Natural killer cell (primary cell): ENCODE measurements around the gene CACNA2D3. TPM values are rescaled to one million over a fixed set of nuclear protein-coding genes. Genes with fewer than 3 reads are reported as not detected.

Experiments used
- ATAC-seq, 3 donors: fragments of 150-1000 bp in 2 of 3; fragments of 200-7000 bp in 1 of 3; cut with Tn5 transposase; 1 replicate in 1 of 3; 2 replicates in 2 of 3; pipeline ENCODE4 v1.10.0; 2021; ENCODE audit warnings: mild to moderate bottlenecking in 2 of 3, moderate library complexity in 2 of 3
- DNase-seq, 2 donors: peaks; one replicate each; pipeline versions ENCODE4 v3.0.0 to v3.0.0-alpha.2; 2013 to 2021; ENCODE audit warnings: mixed read lengths in 1 of 2
- H3K27ac ChIP-seq: one replicate; pipeline ENCODE4 v1.5.1; 2013; ENCODE audit warnings: mild to moderate bottlenecking, low read length
- H3K27me3 ChIP-seq: one replicate; pipeline ENCODE4 v1.6.1; 2013; ENCODE audit warnings: low read length; ENCODE audit not compliant: control insufficient read depth, insufficient read depth
- H3K36me3 ChIP-seq: one replicate; pipeline ENCODE4 v1.6.1; 2013; ENCODE audit warnings: low read length; ENCODE audit not compliant: control insufficient read depth, insufficient read depth
- H3K4me1 ChIP-seq: one replicate; pipeline ENCODE4 v1.6.1; 2013; ENCODE audit warnings: low read length; ENCODE audit not compliant: control insufficient read depth, insufficient read depth
- H3K4me3 ChIP-seq: one replicate; pipeline ENCODE4 v1.5.1; 2013; ENCODE audit warnings: low read length
- H3K9me3 ChIP-seq: one replicate; pipeline ENCODE4 v1.6.1; 2013; ENCODE audit warnings: low read length; ENCODE audit not compliant: control insufficient read depth, insufficient read depth
- H3K27ac Mint-ChIP-seq, 2 donors: one replicate each; pipeline ENCODE4 v1.8.0; 2022; ENCODE audit warnings: mild to moderate bottlenecking in 2 of 2, mixed read lengths in 2 of 2, moderate library complexity in 1 of 2
- H3K27me3 Mint-ChIP-seq, 2 donors: one replicate each; pipeline ENCODE4 v1.8.0; 2022; ENCODE audit warnings: low read depth in 2 of 2, mixed read lengths in 2 of 2
- H3K36me3 Mint-ChIP-seq: one replicate; pipeline ENCODE4 v1.8.0; 2022; ENCODE audit warnings: mixed read lengths
- H3K4me1 Mint-ChIP-seq, 2 donors: one replicate each; pipeline ENCODE4 v1.8.0; 2022; ENCODE audit warnings: mixed read lengths in 2 of 2
- H3K4me3 Mint-ChIP-seq: one replicate; pipeline ENCODE4 v1.8.0; 2022; ENCODE audit warnings: mild to moderate bottlenecking, moderate library complexity, mixed read lengths
- H3K9me3 Mint-ChIP-seq, 2 donors: one replicate each; pipeline ENCODE4 v1.8.0; 2022; ENCODE audit warnings: mixed read lengths in 2 of 2
- CTCF ChIP-seq: fragments of 200-600 bp; IDR thresholded peaks from one replicate; pipeline ENCODE4 v1.8.0; 2022; ENCODE audit warnings: antibody characterized with exemption
- WGBS: methylation state at CpG from one replicate; pipeline ENCODE4 v1.1.7; 2013; ENCODE audit warnings: missing lambda C conversion rate; ENCODE audit not compliant: insufficient coverage; 5-methylcytosine and 5-hydroxymethylcytosine counted together
- intact Hi-C: fragments of 100-400 bp; cut with micrococcal nuclease; formaldehyde crosslinking; loops from one replicate; pipeline ENCODE4 v1.14.2; 2022
- total RNA-seq, 4 donors: library from RNA; stranded (reverse); fragments of 120-200 nt in 1 of 4; gene quantifications; one replicate each; pipeline versions ENCODE4 v1.2.3 to v1.2.4, GENCODE V29; 2013 to 2022

Gene CACNA2D3
- total RNA-seq, 3 donors from 2014 or later (not counting 1 experiment from before 2014, with no cell fraction given): 0.49 TPM; not detected in 2

GRCh38 chr3:54982807-54983206 is 860.5 kb downstream of the CACNA2D3 start:
- WGBS: 91% methylated on average over 4 of the region's 4 CpGs
- no peaks in the 10 kb centered on the region for H3K27me3 ChIP-seq
- no peak overlapping the region for H3K4me3 ChIP-seq
- no peaks in the 10 kb centered on the region for H3K4me1 ChIP-seq
- no peaks in the 10 kb centered on the region for H3K36me3 Mint-ChIP-seq
- no peaks in the 10 kb centered on the region for H3K9me3 ChIP-seq
- no peak for TF ChIP-seq CTCF
- ATAC-seq (no peak), DNase-seq (no peak)
- no peaks in the 10 kb centered on the region for H3K27me3 Mint-ChIP-seq
- H3K4me3 Mint-ChIP-seq: no peak overlapping the region
- intact Hi-C loops: no loop called here
- peaks cover 5 to 10% of the 10 kb centered on the region in 2 donors for H3K9me3 Mint-ChIP-seq
- no peaks in the 10 kb centered on the region for H3K4me1 Mint-ChIP-seq
- no peak overlapping the region for H3K27ac Mint-ChIP-seq
- H3K27ac ChIP-seq: no peak overlapping the region
- no peaks in the 10 kb centered on the region for H3K36me3 ChIP-seq

GRCh38 chr3:54983266-54984099 is 861.1 kb downstream of the CACNA2D3 start:
- H3K27me3 Mint-ChIP-seq: no peaks in the 10 kb centered on the region
- H3K4me1 ChIP-seq: no peaks in the 10 kb centered on the region
- no peaks in the 10 kb centered on the region for H3K27me3 ChIP-seq
- TF ChIP-seq CTCF: no peak
- no peak overlapping the region for H3K4me3 Mint-ChIP-seq
- 75% methylated on average over 3 of the region's 5 CpGs for WGBS
- no peak overlapping the region for H3K4me3 ChIP-seq
- no peaks in the 10 kb centered on the region for H3K36me3 Mint-ChIP-seq
- ATAC-seq (no peak), DNase-seq (no peak)
- intact Hi-C loops: no loop called here
- H3K27ac ChIP-seq: no peak overlapping the region
- no peaks in the 10 kb centered on the region for H3K9me3 ChIP-seq
- H3K27ac Mint-ChIP-seq: no peak overlapping the region
- no peaks in the 10 kb centered on the region for H3K36me3 ChIP-seq
- no peaks in the 10 kb centered on the region for H3K4me1 Mint-ChIP-seq
- H3K9me3 Mint-ChIP-seq: peaks cover 5 to 11% of the 10 kb centered on the region in 2 donors

DNA sequence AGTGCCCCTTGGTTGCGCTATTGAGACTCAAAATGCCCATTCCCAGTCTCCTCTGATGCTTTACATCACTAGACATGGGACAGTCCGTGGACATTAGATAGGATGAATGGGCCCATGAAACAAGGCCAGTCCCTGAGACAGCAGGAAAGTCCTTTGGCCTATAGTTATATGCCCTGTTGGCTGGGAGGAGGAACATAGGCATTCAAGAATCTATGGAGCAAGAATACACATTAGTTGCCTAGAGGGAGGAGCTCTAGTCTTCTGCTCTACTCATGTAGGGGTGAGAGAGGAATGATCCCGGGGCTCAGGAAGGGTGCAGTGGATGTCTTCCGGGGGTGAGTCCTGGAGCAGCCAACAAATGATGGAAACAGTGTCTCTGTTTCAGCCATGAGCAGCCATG is 863.5 kb downstream of the CACNA2D3 start:
- intact Hi-C loops: no loop called here
- H3K36me3 Mint-ChIP-seq: no peaks in the 10 kb centered on the region
- Histone ChIP-seq H3K27me3 (no peaks in the 10 kb centered on the region), H3K36me3 (no peaks in the 10 kb centered on the region), H3K4me3 (no peak overlapping the region), H3K27ac (no peak overlapping the region), H3K9me3 (no peaks in the 10 kb centered on the region), H3K4me1 (no peaks in the 10 kb centered on the region)
- no peak for TF ChIP-seq CTCF
- H3K4me3 Mint-ChIP-seq: no peak overlapping the region
- no peaks in the 10 kb centered on the region for H3K4me1 Mint-ChIP-seq
- 70% methylated on average over 3 of the region's 4 CpGs for WGBS
- H3K9me3 Mint-ChIP-seq: peaks cover 8 to 11% of the 10 kb centered on the region in 2 donors
- no peak for ATAC-seq
- DNase-seq: no peak
- no peaks in the 10 kb centered on the region for H3K27me3 Mint-ChIP-seq
- no peak overlapping the region for H3K27ac Mint-ChIP-seq

DNA sequence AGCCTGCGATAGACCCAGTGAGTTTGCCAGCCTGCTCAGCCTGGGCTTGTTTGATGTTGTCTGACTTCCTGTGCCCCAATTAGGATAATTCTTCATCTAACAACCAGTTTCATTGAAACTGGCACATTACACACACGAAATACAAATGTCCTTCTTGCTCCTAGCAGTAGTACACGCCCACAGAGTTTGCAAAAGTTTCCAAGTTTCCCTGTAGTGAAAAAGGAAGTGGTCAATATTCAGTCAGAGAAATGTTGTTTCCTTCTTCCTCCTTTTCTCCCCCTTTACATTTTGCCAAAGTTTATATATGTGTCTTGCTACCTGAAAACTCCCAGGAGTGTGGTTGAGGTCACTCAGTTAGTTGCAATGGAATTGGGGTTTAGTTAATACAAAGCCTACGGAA is 863.9 kb downstream of the CACNA2D3 start:
- DNase-seq (no peak), ATAC-seq (no peak)
- H3K4me3 Mint-ChIP-seq: no peak overlapping the region
- no peaks in the 10 kb centered on the region for H3K4me1 ChIP-seq
- H3K9me3 ChIP-seq: no peaks in the 10 kb centered on the region
- H3K9me3 Mint-ChIP-seq: peaks cover 6 to 9% of the 10 kb centered on the region in 2 donors
- H3K4me3 ChIP-seq: no peak overlapping the region
- H3K27ac Mint-ChIP-seq: no peak overlapping the region
- H3K27me3 ChIP-seq: no peaks in the 10 kb centered on the region
- no peaks in the 10 kb centered on the region for H3K36me3 ChIP-seq
- WGBS: 60% methylated on average over 2 of the region's 4 CpGs
- H3K27me3 Mint-ChIP-seq: no peaks in the 10 kb centered on the region
- no peaks in the 10 kb centered on the region for H3K4me1 Mint-ChIP-seq
- H3K27ac ChIP-seq: no peak overlapping the region
- no peak for TF ChIP-seq CTCF
- H3K36me3 Mint-ChIP-seq: no peaks in the 10 kb centered on the region
- intact Hi-C loops: no loop called here
